Prostate gland (tissue), 2 donors: ENCODE measurements around the gene BICC1. TPM values are rescaled to one million over a fixed set of nuclear protein-coding genes. Genes with fewer than 3 reads are reported as not detected.

ENCODE experiments used
- DNase-seq: peaks from one replicate; pipeline ENCODE4 v3.0.0-alpha.2; 2019; ENCODE audit warnings: low spot score
- H3K27ac ChIP-seq, 2 donors: fragments of 200-600 bp; sonication (generic); 2 replicates each; pipeline ENCODE4 v1.5.1; 2017 to 2019
- H3K27me3 ChIP-seq: fragments of 200-600 bp; sonication (generic); replicated peaks from 2 replicates; pipeline ENCODE4 v1.5.1; 2019; ENCODE audit not compliant: insufficient read depth
- H3K36me3 ChIP-seq, 2 donors: fragments of 200-600 bp; sonication (generic); 1 replicate in 1 of 2; 2 replicates in 1 of 2; pipeline versions ENCODE4 v1.5.1 to v1.8.1; 2017 to 2019
- H3K4me1 ChIP-seq: fragments of 200-600 bp; sonication (generic); replicated peaks from 2 replicates; pipeline ENCODE4 v1.5.1; 2019
- H3K4me3 ChIP-seq, 2 donors: fragments of 200-600 bp; sonication (generic); 2 replicates each; pipeline ENCODE4 v1.5.1; 2017 to 2019
- H3K9me3 ChIP-seq: fragments of 200-600 bp; sonication (generic); 2 replicates; pipeline ENCODE4 v1.5.1; 2017
- POLR2A ChIP-seq: fragments of 450-650 bp; IDR thresholded peaks from one replicate; pipeline ENCODE4 v1.6.1; 2016; ENCODE audit warnings: antibody characterized with exemption, mild to moderate bottlenecking
- POLR2AphosphoS5 ChIP-seq: sonication (generic); formaldehyde crosslinking; IDR thresholded peaks from one replicate; pipeline ENCODE4 v1.6.1; 2017; ENCODE audit warnings: antibody characterized with exemption
- WGBS: methylation state at CpG from one replicate; pipeline ENCODE4 v1.1.5; 2018; 5-methylcytosine and 5-hydroxymethylcytosine counted together
- intact Hi-C: fragments of 100-400 bp; cut with DNase I; formaldehyde crosslinking; loops from one replicate; pipeline ENCODE4 v1.14.2; 2022
- total RNA-seq, 2 donors: library from RNA; depleted of rRNA; stranded (reverse); fragments of >200 nt; gene quantifications; one replicate each; pipeline ENCODE4 v1.1.0, GENCODE V29; 2016
- TF ChIP-seq, protein P1 (sequence below), 4 experiments: fragments of 200-600 bp in 2 of 4; fragments of 450-650 bp in 2 of 4; sonication (generic) in 2 of 4; IDR thresholded peaks; 1 replicate in 3 of 4; 2 replicates in 1 of 4; pipeline ENCODE4 v1.5.1; 2016 to 2019; ENCODE audit warnings: antibody characterized with exemption in 4 of 4, mild to moderate bottlenecking in 2 of 4, moderate library complexity in 2 of 4

BICC1 gene
- total RNA-seq, 2 donors from 2014 or later: 5.1 to 12.7 TPM

DNA sequence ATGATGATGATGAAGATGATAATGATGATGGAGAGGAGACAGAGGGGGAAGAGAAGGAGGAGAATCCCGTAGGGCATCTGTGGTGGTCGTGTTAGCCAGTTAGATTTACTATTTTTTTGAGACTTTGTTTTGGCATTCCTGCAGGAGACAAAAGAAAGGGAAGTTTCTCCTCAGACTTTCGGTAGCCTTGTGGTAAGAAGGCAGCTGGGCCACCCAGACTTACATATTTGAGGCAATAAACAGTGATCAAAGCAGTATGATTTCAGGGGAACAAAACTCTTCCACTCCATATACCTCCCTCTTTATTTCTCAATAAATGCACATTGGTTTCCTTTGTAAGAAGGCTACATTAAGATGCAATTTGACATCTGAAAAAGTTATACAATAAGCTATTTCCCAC, 32.4 kb upstream of the BICC1 start:
- Histone ChIP-seq H3K36me3 (no peaks in the 10 kb centered on the region), H3K4me3 (no peak overlapping the region), H3K4me1 (no peaks in the 10 kb centered on the region), H3K27ac (no peak overlapping the region), H3K9me3 (no peaks in the 10 kb centered on the region), H3K27me3 (no peaks in the 10 kb centered on the region)
- intact Hi-C loops: no loop called here
- TF ChIP-seq, protein P1, sequence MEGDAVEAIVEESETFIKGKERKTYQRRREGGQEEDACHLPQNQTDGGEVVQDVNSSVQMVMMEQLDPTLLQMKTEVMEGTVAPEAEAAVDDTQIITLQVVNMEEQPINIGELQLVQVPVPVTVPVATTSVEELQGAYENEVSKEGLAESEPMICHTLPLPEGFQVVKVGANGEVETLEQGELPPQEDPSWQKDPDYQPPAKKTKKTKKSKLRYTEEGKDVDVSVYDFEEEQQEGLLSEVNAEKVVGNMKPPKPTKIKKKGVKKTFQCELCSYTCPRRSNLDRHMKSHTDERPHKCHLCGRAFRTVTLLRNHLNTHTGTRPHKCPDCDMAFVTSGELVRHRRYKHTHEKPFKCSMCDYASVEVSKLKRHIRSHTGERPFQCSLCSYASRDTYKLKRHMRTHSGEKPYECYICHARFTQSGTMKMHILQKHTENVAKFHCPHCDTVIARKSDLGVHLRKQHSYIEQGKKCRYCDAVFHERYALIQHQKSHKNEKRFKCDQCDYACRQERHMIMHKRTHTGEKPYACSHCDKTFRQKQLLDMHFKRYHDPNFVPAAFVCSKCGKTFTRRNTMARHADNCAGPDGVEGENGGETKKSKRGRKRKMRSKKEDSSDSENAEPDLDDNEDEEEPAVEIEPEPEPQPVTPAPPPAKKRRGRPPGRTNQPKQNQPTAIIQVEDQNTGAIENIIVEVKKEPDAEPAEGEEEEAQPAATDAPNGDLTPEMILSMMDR (IDR thresholded peaks at IDR 0.05): no peak
- TF ChIP-seq POLR2A: no peak
- no peak for TF ChIP-seq POLR2AphosphoS5
- no peak for DNase-seq
- WGBS: 56% methylated on average over 3 of the region's 3 CpGs

DNA sequence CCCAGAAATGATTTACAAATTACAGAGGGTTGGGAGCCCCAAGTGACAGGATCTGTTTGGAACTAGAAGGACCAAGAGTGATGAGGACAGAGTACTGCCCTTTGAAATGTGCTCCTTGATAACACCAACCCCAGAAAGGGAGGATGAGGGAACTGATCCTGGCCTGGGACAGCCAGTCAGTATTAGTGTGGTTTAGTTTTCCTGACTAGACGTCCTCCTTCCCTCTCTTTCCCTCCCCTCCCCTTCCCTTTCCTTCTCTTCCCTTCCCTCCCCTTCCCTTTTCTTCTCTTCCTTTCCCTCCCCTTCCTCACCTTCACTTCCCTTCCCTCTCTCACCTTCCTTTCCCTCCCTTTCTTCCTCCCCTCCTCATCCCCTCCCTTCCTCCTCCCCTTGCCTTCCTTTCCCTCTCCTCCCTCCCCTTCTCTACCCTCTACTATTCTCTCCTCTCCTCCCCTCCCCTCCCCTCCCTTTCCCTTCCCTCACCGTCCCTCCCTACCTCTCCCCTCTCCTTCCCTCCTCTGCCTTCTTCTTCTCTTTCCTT, 31.0 kb upstream of the BICC1 start:
- TF ChIP-seq, protein P1 (IDR thresholded peaks at IDR 0.05): no peak
- TF ChIP-seq POLR2A: no peak
- TF ChIP-seq POLR2AphosphoS5: no peak
- intact Hi-C loops: no loop called here
- H3K4me3 ChIP-seq: no peak overlapping the region
- H3K36me3 ChIP-seq: no peaks in the 10 kb centered on the region
- no peak for DNase-seq
- H3K9me3 ChIP-seq: no peaks in the 10 kb centered on the region
- H3K27me3 ChIP-seq: no peaks in the 10 kb centered on the region
- H3K4me1 ChIP-seq: no peaks in the 10 kb centered on the region
- no peak overlapping the region for H3K27ac ChIP-seq
- WGBS: 65% methylated on average over 2 of the region's 2 CpGs

DNA sequence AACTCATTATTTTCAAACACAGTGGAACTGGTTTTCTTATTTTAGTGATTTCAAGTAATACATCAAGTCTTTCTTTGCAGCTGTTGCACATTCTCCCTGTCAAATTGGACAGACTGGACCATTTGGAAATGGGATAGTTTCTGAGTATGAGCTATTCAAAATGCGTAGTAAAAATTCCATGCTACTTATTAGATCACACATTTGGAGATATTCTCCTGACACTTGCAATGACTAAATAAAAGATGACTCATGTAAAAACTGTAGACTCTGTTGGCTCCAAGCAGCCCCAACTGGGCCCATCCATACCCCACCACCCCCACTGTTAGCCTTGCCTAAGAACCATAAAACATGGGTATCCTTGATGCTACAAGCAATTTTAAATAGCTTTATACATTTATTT, 25.9 kb upstream of the BICC1 start:
- TF ChIP-seq POLR2AphosphoS5: no peak
- TF ChIP-seq, protein P1 (IDR thresholded peaks at IDR 0.05): no peak
- H3K36me3 ChIP-seq: no peaks in the 10 kb centered on the region
- WGBS: 89% methylated on average over 1 of the region's 1 CpG
- no peaks in the 10 kb centered on the region for H3K27me3 ChIP-seq
- H3K4me3 ChIP-seq: no peak overlapping the region
- no peaks in the 10 kb centered on the region for H3K4me1 ChIP-seq
- DNase-seq: no peak
- intact Hi-C loops: no loop called here
- no peak overlapping the region for H3K27ac ChIP-seq
- no peaks in the 10 kb centered on the region for H3K9me3 ChIP-seq

DNA sequence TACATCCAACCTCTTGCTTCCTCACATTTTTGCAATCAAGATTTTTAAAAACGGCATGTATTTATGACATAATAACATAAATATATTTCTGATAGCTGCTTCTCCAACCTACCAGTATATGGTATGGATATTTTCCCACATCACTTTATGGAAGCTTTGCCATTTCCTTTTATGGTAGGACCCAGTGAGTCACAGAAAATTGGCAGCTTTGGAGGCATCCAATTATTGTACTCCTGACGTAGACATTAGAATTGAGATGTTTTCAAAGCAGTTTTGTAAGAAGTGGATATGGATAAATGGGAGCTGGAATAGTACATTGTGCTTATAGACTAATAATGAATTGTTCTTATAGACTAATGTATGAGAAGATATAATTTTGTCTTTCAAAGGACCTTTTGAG, 23.8 kb upstream of the BICC1 start:
- DNase-seq: no peak
- intact Hi-C loops: no loop called here
- H3K27ac ChIP-seq: no peak overlapping the region
- no peaks in the 10 kb centered on the region for H3K9me3 ChIP-seq
- H3K36me3 ChIP-seq: no peaks in the 10 kb centered on the region
- WGBS: 85% methylated on average over 2 of the region's 2 CpGs
- no peak overlapping the region for H3K4me3 ChIP-seq
- no peaks in the 10 kb centered on the region for H3K27me3 ChIP-seq
- H3K4me1 ChIP-seq: no peaks in the 10 kb centered on the region
- TF ChIP-seq POLR2A (no peak), POLR2AphosphoS5 (no peak)
- TF ChIP-seq, protein P1 (IDR thresholded peaks at IDR 0.05): no peak

DNA sequence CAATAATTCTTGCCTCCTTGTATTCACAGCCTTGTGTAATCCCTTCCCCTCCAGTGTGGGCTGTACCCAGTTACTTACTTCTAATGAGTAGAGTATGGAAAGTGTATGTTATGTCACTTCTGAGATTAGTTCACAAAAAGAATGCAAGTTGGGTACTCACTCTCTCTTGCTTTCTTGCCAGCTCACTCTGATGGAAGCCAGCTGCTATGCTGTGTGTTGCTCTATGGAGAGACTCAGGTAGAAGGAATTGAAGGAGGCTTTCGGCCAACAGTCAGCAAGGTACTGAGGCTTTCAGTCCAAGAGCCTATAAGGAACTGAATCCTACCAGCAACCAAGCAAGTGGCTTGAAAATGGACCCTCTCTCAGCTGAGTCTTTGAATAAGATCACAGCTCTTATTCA, 9.7 kb upstream of the BICC1 start:
- intact Hi-C loops: no loop called here
- 77% methylated on average over 1 of the region's 1 CpG for WGBS
- Histone ChIP-seq H3K27me3 (no peaks in the 10 kb centered on the region), H3K9me3 (no peaks in the 10 kb centered on the region), H3K36me3 (no peaks in the 10 kb centered on the region), H3K27ac (no peak overlapping the region), H3K4me1 (no peaks in the 10 kb centered on the region), H3K4me3 (no peak overlapping the region)
- no peak for DNase-seq
- TF ChIP-seq, protein P1 (IDR thresholded peaks at IDR 0.05): no peak
- TF ChIP-seq POLR2A (no peak), POLR2AphosphoS5 (no peak)
